Measurements from ENCODE around the gene DUSP2.

GRCh38 chr2:96140941-96141623, 4.2 kb downstream of the DUSP2 start:
- TF ChIP-seq CTCF (IDR thresholded peaks at IDR 0.05) = no peak
- no peak for TF ChIP-seq POLR2A (IDR thresholded peaks at IDR 0.05)

Data from Peyer's patch (tissue), 4 donors.